ENCODE measurements around the gene C1orf159. TPM values are rescaled to one million over a fixed set of nuclear protein-coding genes. Genes with fewer than 3 reads are reported as not detected.
A peak's percentile ranks its signal among the peaks of the same experiment; 100 is the strongest.

The C1orf159 gene
- polyA plus RNA-seq, 2 of the 4 experiments (the other 2 are of a cell fraction) = 4.0 to 10.2 TPM

- ChIA-PET CTCF (interaction anchor here (1.2 to 8.8 kb wide), 6 partner anchors 22 to 169 kb away, joined by 3 to 126 read pairs (median 32); partner anchors contain the start of genes AGRN, ISG15 and PERM1), POLR2A (no interaction called here)
- ATAC-seq (no peak), FAIRE-seq (no peak), DNase-seq (ENCODE audit: low read depth in 1 of 2, low spot score in 1 of 2) (no peak)
- WGBS (ENCODE audit: missing lambda C conversion rate) = 71% methylated on average over 10 of the region's 18 CpGs
- H3K9me3 ChIP-seq = no peaks in the 10 kb centered on the region
- H3K27ac ChIP-seq = peak overlapping the region in 1 of 2 experiments; percentile 88; a peak in 4 of 6 replicates
- no peak overlapping the region for H3K4me3 ChIP-seq
- TF ChIP-seq HMGXB4 (CRISPR knock-in tag; IDR thresholded peaks at IDR 0.05; ENCODE audit: borderline replicate concordance) = no peak
- TF ChIP-seq HOXB13 (CRISPR knock-in tag; IDR thresholded peaks at IDR 0.05; ENCODE audit: low read depth) = no peak
- TF ChIP-seq CTCF (IDR thresholded peaks at IDR 0.05) = no peak
- TF ChIP-seq TP53 (CRISPR knock-in tag; IDR thresholded peaks at IDR 0.05) = no peak
- peak overlapping the region; percentile 95 for H3K4me2 ChIP-seq
- H3K4me1 ChIP-seq = peaks cover 44% of the 10 kb centered on the region
These were observed 54.1 kb downstream of the C1orf159 start for GRCh38 chr1:1061682-1062345.

- Histone ChIP-seq H3K4me3 (peak overlapping the region; percentile 74; the same call in 2 of the 3 replicates), H3K4me1 (peaks cover 41% of the 10 kb centered on the region), H3K4me2 (peak overlapping the region; percentile 97), H3K27ac (peak overlapping the region in 1 of 2 experiments; percentile 97; a peak in 3 of 6 replicates), H3K9me3 (no peaks in the 10 kb centered on the region)
- DNase-seq (ENCODE audit: low read depth in 1 of 2, low spot score in 1 of 2) = no peak
- ChIA-PET POLR2A (interaction anchor here (0.6 to 1.6 kb wide), 2 partner anchors 19 to 40 kb away, joined by 3 to 8 read pairs; partner anchors contain the start of gene AGRN), CTCF (interaction anchor here (1.2 to 8.8 kb wide), 7 partner anchors 10 to 78 kb away, joined by 3 to 126 read pairs (median 5); partner anchors contain the start of genes ISG15 and PERM1)
- no peak for FAIRE-seq
- TF ChIP-seq USF2 (IDR thresholded peaks at IDR 0.05) = no peak
- no peak for TF ChIP-seq RAD21 (conservative IDR thresholded peaks at IDR 0.05 in 1 of 2, IDR thresholded peaks at IDR 0.05 in 1 of 2)
- TF ChIP-seq NFE2L2 (conservative IDR thresholded peaks at IDR 0.05; ENCODE audit: low read length) = no peak
- no peak for TF ChIP-seq HOXB13 (CRISPR knock-in tag; IDR thresholded peaks at IDR 0.05; ENCODE audit: low read depth)
- no peak for TF ChIP-seq SMC3 (IDR thresholded peaks at IDR 0.05)
- TF ChIP-seq CTCF (IDR thresholded peaks at IDR 0.05) = no peak
- no peak for ATAC-seq
- WGBS (ENCODE audit: missing lambda C conversion rate) = 80% methylated on average over 37 of the region's 38 CpGs
These were observed 55.4 kb downstream of the C1orf159 start for GRCh38 chr1:1060281-1061000.
